ENCODE measurements around the gene SIRT7.

GRCh38 chr17:81895400-81895799, 22.6 kb downstream of the SIRT7 start:
- TF ChIP-seq CTCF (conservative IDR thresholded peaks at IDR 0.05 in 1 of 2, IDR thresholded peaks at IDR 0.05 in 1 of 2; ENCODE audit: low read depth in 1 of 2, low read length in 2 of 2) = no peak
- TF ChIP-seq EZH2 (IDR thresholded peaks at IDR 0.05; ENCODE audit: low read length, missing control alignments) = no peak

Data from fibroblast of lung (primary cell).